Nephron (organoid): ENCODE measurements around the gene AK9.
A peak's percentile ranks its signal among the peaks of the same experiment; 100 is the strongest.

ENCODE experiments used
- H3K27ac Mint-ChIP-seq, 3 experiments: 2 replicates each; pipeline ENCODE4 v1.8.0; 2020; ENCODE audit warnings: mixed read lengths in 3 of 3, mild to moderate bottlenecking in 2 of 3, moderate library complexity in 1 of 3
- H3K27me3 Mint-ChIP-seq: 2 replicates; pipeline ENCODE4 v1.8.0; 2021; ENCODE audit warnings: low read depth, mild to moderate bottlenecking, moderate library complexity, mixed read lengths
- H3K36me3 Mint-ChIP-seq: 2 replicates; pipeline ENCODE4 v1.8.0; 2020; ENCODE audit warnings: low read depth, mixed read lengths
- H3K4me1 Mint-ChIP-seq: 2 replicates; pipeline ENCODE4 v1.8.0; 2020; ENCODE audit warnings: mixed read lengths
- H3K4me3 Mint-ChIP-seq, 3 experiments: 2 replicates each; pipeline ENCODE4 v1.8.0; 2020; ENCODE audit warnings: mild to moderate bottlenecking in 3 of 3, mixed read lengths in 3 of 3, moderate library complexity in 2 of 3
- H3K9me3 Mint-ChIP-seq: 2 replicates; pipeline ENCODE4 v1.8.0; 2020; ENCODE audit warnings: mixed read lengths
- CTCF ChIP-seq, 3 experiments: fragments of 200-600 bp; sonication (generic); IDR thresholded peaks; one replicate each; pipeline ENCODE4 v1.5.0; 2021; ENCODE audit warnings: antibody characterized with exemption in 3 of 3; ENCODE audit not compliant: unreplicated experiment in 3 of 3

The AK9 gene

DNA sequence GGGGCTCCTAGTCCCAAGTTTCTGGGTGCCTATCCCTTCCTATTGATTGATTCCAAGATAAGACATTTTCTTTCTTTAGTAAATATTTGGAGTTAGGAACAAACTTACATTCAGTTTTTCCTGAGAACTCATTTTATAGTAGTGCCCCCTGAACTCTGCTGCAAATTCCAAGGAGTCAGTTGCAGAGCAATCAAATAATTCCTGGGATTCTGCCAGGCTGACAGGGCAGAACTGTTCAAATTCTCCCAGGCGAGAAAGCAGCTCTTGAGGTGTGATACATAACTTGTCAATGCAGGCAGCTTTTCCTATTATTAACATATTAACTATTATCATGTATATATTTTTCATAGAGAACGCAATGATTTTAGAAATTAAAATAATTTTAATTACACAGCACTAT, 192.1 kb downstream of the AK9 start:
- Mint-ChIP-seq H3K9me3 (no peaks in the 10 kb centered on the region), H3K27ac (peak overlapping the region in 1 of 3 experiments; percentile 40), H3K4me3 (no peak overlapping the region), H3K36me3 (no peaks in the 10 kb centered on the region), H3K4me1 (peaks cover 30% of the 10 kb centered on the region), H3K27me3 (no peaks in the 10 kb centered on the region)
- TF ChIP-seq CTCF (IDR thresholded peaks at IDR 0.05; ENCODE audit: unreplicated experiment in 3 of 3): no peak

DNA sequence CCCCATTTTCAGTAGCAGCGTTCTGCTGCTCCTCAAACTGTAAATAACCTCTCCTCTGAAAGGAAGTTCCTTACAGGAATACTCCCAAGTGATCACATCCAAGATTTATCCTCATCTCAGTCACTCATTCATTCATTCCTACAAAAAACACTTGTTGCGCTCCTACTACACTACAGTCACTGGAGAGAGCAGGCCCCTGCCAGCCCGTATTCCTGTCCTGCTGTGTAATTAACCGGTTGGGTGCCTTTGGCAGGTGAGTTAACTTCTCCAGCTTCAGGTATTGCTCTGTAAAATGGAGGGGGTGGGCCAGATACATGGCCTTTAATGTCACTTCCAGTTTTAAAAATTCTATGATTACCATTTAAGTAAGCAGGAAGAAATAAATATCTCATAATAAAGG, 192.9 kb downstream of the AK9 start:
- H3K27me3 Mint-ChIP-seq: no peaks in the 10 kb centered on the region
- no peaks in the 10 kb centered on the region for H3K9me3 Mint-ChIP-seq
- H3K36me3 Mint-ChIP-seq: no peaks in the 10 kb centered on the region
- no peak overlapping the region for H3K4me3 Mint-ChIP-seq
- H3K4me1 Mint-ChIP-seq: peaks cover 32% of the 10 kb centered on the region
- TF ChIP-seq CTCF (IDR thresholded peaks at IDR 0.05; ENCODE audit: unreplicated experiment in 3 of 3): no peak
- H3K27ac Mint-ChIP-seq: peak overlapping the region in 2 of 3 experiments; percentile 26 to 42

GRCh38 chr6:109496036-109496772, 194.8 kb downstream of the AK9 start:
- H3K36me3 Mint-ChIP-seq: no peaks in the 10 kb centered on the region
- no peaks in the 10 kb centered on the region for H3K27me3 Mint-ChIP-seq
- H3K4me3 Mint-ChIP-seq: no peak overlapping the region
- peaks cover 40% of the 10 kb centered on the region for H3K4me1 Mint-ChIP-seq
- peak overlapping the region in 2 of 3 experiments; percentile 1 to 10 for H3K27ac Mint-ChIP-seq
- H3K9me3 Mint-ChIP-seq: no peaks in the 10 kb centered on the region
- TF ChIP-seq CTCF (IDR thresholded peaks at IDR 0.05; ENCODE audit: unreplicated experiment in 3 of 3): no peak

DNA sequence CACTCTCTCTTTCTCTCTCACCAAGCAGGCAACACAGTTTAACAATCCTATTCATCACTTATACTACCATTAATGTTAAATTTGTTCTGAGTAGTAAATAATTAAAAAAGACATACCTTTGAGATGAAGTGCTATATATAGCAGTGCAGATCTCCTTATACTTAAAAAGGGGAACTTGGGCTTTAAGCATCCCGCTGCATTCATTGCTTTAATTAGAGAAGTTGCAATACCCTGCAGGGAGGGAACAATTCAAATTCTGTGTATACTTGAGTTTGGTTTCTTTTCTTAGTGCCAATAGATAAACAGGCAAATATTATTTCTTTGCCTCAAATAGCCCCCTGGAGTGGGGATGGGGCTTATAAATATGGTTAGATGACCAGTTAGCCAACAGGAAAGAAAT, 197.1 kb downstream of the AK9 start:
- H3K4me3 Mint-ChIP-seq: no peak overlapping the region

DNA sequence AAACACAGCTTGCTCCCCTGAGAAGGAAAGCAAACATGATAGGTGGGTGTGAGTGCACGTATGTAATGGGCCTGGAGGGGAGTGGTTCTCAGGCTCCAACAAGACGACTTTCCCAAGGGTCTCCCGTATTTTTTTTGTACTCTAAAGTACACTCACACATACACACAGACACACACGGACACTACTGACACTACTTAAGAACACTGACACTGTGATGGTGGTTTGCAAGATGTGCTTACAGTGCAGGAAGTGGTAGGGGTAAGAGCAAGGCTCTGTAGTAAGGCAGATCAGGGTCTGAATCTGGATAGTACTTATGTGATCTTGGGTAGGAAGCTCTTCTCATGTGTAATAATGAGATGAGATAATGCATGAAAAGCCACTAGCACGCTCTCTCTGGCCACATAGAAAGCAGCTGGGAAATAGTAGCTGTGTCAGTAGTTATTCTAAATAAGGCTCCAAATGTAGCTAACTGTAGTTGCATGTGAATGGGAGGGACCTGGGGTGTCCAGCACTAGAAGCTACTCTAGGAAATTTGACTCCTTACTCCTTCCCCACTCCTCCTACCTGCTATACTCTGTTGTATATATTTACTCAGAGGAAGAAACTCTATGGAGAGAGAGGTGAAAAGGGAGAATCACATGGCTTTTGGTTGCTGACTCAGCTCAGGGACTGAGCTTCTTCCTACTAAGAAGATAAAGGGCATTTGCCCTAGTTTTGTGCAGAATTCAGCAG, 199.6 kb downstream of the AK9 start:
- H3K27ac Mint-ChIP-seq: peak overlapping the region; percentile 58 to 72 (median 68)
- TF ChIP-seq CTCF (IDR thresholded peaks at IDR 0.05; ENCODE audit: unreplicated experiment in 3 of 3): no peak
- no peaks in the 10 kb centered on the region for H3K9me3 Mint-ChIP-seq
- H3K27me3 Mint-ChIP-seq: no peaks in the 10 kb centered on the region
- peaks cover 36% of the 10 kb centered on the region for H3K4me1 Mint-ChIP-seq
- H3K4me3 Mint-ChIP-seq: no peak overlapping the region
- no peaks in the 10 kb centered on the region for H3K36me3 Mint-ChIP-seq

More for the DNA sequence above, 197.1 kb downstream of the AK9 start:
- Mint-ChIP-seq H3K4me1 (peaks cover 45% of the 10 kb centered on the region), H3K27me3 (no peaks in the 10 kb centered on the region), H3K27ac (peak overlapping the region; percentile 3 to 19 (median 5)), H3K36me3 (no peaks in the 10 kb centered on the region), H3K9me3 (no peaks in the 10 kb centered on the region)
- TF ChIP-seq CTCF (IDR thresholded peaks at IDR 0.05; ENCODE audit: unreplicated experiment in 3 of 3): no peak
